Heart left ventricle (tissue), 13 donors: ENCODE data around the gene WDR17.

Experiments used
- CTCF ChIP-seq, 12 donors: fragments of 200-600 bp; sonication (generic) in 4 of 12; IDR thresholded peaks; one replicate each; pipeline versions ENCODE4 v1.5.0 to v1.8.0; 2018 to 2022; ENCODE audit warnings: antibody characterized with exemption in 12 of 12, mild to moderate bottlenecking in 5 of 12
- POLR2A ChIP-seq, 2 donors: fragments of 450-650 bp; IDR thresholded peaks; one replicate each; pipeline ENCODE4 v1.6.1; 2017; ENCODE audit warnings: antibody characterized with exemption in 2 of 2, mild to moderate bottlenecking in 2 of 2, moderate library complexity in 2 of 2
- donor health status: ischemic (EF 13 %, LVEDD 7.1; RV severe dilation, severe dysfunction).
- donor health status: DM: no; HTN: yes; CAD: no.
- donor health status: DM: no; HTN: no; CAD: no.
- donor health status: ischemic (EF 25% LVEDD 6.9; RV normal size, moderate dysfunction).
- donor health status: ischemic (EF 25% LVEDD 5.7; RV mildly dilated, moderate dysfunction).
- donor health status: ischemic (EF 35%, LVEDD 5.7; RV mildly dilated, moderate dysfunction).
- donor health status: nonischemic (EF 11% LVEDD 7.7; RV severe dilation, severe dysfunction).
- donor health status: DM: yes; HTN: yes; CAD: no.
- donor health status: PGD.
- donor health status: ischemic (EF 29% LVEDD 5.4; RV normal size, mild dysfunction).
- donor health status: nonischemic (EF 23%, LVEDD 6.1; RV moderate dilation, normal function).

- TF ChIP-seq POLR2A (IDR thresholded peaks at IDR 0.05), result no peak
- no peak for TF ChIP-seq CTCF (IDR thresholded peaks at IDR 0.05)
Observed at GRCh38 chr4:176125063-176125462, 59.4 kb downstream of the WDR17 start.
